Measurements from ENCODE around the gene SESTD1.

Gene SESTD1

DNA sequence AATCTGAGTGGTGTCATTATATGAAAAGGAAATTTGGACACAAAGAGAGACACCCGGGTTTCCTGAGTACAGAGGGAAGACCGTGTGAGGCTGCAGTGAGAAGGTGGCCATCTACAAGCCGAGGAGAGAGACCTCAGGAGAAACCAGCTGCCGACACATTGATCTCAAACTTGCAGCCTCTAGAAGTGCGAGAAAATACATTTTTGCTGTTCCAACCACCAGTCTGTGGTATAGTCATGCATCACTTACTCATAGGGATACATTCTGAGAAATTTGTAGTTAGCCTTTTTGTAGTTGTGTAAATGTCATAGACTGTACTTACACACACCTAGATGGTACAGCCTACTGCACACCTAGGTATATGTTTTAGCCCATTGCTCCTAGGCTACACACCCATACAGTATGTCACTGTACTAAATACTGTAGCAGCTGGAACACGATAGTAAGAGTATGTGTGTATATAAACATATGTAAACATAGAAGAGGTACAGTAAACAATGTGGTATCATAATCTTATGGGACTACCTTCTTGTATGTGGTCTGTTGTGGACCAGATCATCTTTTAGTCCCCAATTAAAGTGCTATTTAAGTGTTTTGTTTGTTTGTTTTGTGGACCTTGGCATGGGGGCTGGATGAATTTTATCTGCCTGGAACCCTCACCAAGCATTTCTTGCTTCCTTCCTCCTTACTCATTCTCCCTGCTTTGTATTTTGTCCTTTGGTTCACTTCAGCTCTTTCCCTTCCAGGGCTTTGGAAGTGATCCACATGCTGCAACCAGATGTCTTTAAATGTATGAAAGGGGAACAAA, 38.3 kb upstream of the SESTD1 start:
- H3K4me3 ChIP-seq (ENCODE audit: low read depth, low read length), result no peak overlapping the region
- TF ChIP-seq, protein P1, sequence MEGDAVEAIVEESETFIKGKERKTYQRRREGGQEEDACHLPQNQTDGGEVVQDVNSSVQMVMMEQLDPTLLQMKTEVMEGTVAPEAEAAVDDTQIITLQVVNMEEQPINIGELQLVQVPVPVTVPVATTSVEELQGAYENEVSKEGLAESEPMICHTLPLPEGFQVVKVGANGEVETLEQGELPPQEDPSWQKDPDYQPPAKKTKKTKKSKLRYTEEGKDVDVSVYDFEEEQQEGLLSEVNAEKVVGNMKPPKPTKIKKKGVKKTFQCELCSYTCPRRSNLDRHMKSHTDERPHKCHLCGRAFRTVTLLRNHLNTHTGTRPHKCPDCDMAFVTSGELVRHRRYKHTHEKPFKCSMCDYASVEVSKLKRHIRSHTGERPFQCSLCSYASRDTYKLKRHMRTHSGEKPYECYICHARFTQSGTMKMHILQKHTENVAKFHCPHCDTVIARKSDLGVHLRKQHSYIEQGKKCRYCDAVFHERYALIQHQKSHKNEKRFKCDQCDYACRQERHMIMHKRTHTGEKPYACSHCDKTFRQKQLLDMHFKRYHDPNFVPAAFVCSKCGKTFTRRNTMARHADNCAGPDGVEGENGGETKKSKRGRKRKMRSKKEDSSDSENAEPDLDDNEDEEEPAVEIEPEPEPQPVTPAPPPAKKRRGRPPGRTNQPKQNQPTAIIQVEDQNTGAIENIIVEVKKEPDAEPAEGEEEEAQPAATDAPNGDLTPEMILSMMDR (IDR thresholded peaks at IDR 0.05; ENCODE audit: borderline replicate concordance, insufficient read depth, low read depth, low read length), result no peak

- no peak overlapping the region for H3K4me3 ChIP-seq (ENCODE audit: low read depth, low read length)
- TF ChIP-seq, protein P1 (IDR thresholded peaks at IDR 0.05; ENCODE audit: borderline replicate concordance, insufficient read depth, low read depth, low read length), result no peak
Observed at GRCh38 chr2:179302149-179302548, 37.5 kb upstream of the SESTD1 start.

- TF ChIP-seq, protein P1 (IDR thresholded peaks at IDR 0.05; ENCODE audit: borderline replicate concordance, insufficient read depth, low read depth, low read length), result no peak
Observed at GRCh38 chr2:179298666-179299065, 34.0 kb upstream of the SESTD1 start.

DNA sequence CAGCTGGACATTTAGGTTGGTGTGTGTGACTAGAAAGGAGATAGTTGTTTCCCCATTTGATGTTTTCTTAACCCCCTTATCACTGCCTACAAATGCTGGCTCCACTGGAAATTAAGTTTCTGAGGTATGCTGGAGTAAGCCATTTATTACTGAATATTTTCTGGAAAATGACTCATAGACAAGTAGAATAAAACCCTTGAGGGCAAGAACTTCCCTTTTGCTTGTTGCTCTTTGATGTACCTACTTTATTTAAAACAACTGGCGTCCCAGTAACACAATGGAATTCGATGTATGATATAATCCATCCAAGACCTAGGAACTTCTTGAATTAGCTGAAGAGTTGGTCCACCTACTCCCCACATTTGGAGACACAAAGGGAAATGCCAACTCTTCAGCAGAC, 33.3 kb upstream of the SESTD1 start:
- no peak overlapping the region for H3K4me3 ChIP-seq (ENCODE audit: low read depth, low read length)
- TF ChIP-seq, protein P1 (IDR thresholded peaks at IDR 0.05; ENCODE audit: borderline replicate concordance, insufficient read depth, low read depth, low read length), result no peak

More at GRCh38 chr2:179298666-179299065, 34.0 kb upstream of the SESTD1 start:
- H3K4me3 ChIP-seq (ENCODE audit: low read depth, low read length), result no peak overlapping the region

DNA sequence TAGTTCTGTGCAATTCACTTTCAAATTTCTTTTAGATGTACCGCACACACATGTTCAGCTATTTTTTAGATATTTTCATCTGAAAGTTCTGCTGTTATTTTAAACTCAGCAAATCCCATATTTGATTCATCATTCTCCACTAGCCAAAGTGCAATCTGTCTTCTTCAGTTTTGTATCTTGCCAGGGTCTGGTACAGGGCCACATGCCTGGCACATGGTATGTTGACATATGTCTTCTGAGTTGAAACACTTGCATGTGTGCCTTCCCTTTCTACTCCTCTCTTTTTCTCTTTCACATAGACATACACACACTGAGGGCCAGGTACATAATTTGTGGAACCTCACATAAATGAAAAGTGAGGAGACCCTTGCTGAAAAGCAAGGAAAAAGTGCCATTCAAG, 25.7 kb upstream of the SESTD1 start:
- TF ChIP-seq, protein P1 (IDR thresholded peaks at IDR 0.05; ENCODE audit: borderline replicate concordance, insufficient read depth, low read depth, low read length), result no peak
- no peak overlapping the region for H3K4me3 ChIP-seq (ENCODE audit: low read depth, low read length)

DNA sequence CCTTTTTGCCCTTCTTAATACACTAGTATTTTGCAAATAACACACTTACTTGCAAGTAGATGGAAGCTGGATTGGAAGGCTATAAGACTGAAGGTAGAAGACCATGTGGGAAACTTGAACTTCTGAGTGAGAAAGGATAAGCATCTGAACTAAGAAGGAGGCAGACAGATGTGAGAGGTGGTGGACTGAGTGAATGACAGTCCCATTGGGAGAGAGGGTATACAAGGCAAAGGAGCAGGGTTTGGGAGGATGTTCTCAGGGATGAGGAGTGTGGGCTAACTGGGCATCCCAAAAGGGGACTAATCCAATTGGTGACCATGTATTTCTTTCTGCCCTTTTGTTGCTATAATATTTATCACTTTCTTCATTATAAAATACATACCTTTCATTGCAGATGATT, 20.4 kb upstream of the SESTD1 start:
- no peak overlapping the region for H3K4me3 ChIP-seq (ENCODE audit: low read depth, low read length)
- TF ChIP-seq, protein P1 (IDR thresholded peaks at IDR 0.05; ENCODE audit: borderline replicate concordance, insufficient read depth, low read depth, low read length), result no peak
